GM18517 (cell line): Measurements from ENCODE around the gene TUT1.
"Not testable (repeated sequence)": the region's sequence is repeated elsewhere in the genome, so short reads cannot be mapped to it uniquely, and the experiment has no call there.

Experiments used
- ATAC-seq: cut with Tn5 transposase; IDR thresholded peaks from one replicate; pipeline ENCODE4 v1.9.1; 2021; ENCODE audit warnings: mild to moderate bottlenecking, moderate library complexity; ENCODE audit not compliant: unreplicated experiment

TUT1 gene

GRCh38 chr11:62604460-62605120 is 13.3 kb upstream of the TUT1 start:
- no peak for ATAC-seq

- no peak for ATAC-seq
These were observed 12.5 kb upstream of the TUT1 start for GRCh38 chr11:62603776-62604299.

- no peak for ATAC-seq
These were observed 11.7 kb upstream of the TUT1 start for GRCh38 chr11:62603072-62603408.

- no peak for ATAC-seq
These were observed 11.1 kb upstream of the TUT1 start for GRCh38 chr11:62602141-62603071.

- ATAC-seq, result peak; percentile 67
These were observed 10.2 kb upstream of the TUT1 start, which contains the start of gene MTA2 for GRCh38 chr11:62601372-62602140. MTA2 (minus strand) TSS chr11:62601865; CDS start chr11:62601450, 415 bp downstream.

GRCh38 chr11:62601122-62601371 is 9.7 kb upstream of the TUT1 start:
- no peak for ATAC-seq

GRCh38 chr11:62600367-62601121 is 9.2 kb upstream of the TUT1 start:
- no peak for ATAC-seq

- no peak for ATAC-seq
These were observed 8.6 kb upstream of the TUT1 start for GRCh38 chr11:62599901-62600300.

GRCh38 chr11:62599069-62599696 is 7.9 kb upstream of the TUT1 start:
- peak; percentile 41 for ATAC-seq

- no peak for ATAC-seq
These were observed 3.8 kb upstream of the TUT1 start for GRCh38 chr11:62595124-62595523.

- ATAC-seq, result no peak
These were observed 2.2 kb upstream of the TUT1 start for GRCh38 chr11:62593434-62594044.

- no peak for ATAC-seq
These were observed 1.7 kb upstream of the TUT1 start for GRCh38 chr11:62592989-62593421.

- no peak for ATAC-seq
These were observed 958 bp upstream of the TUT1 start for GRCh38 chr11:62592146-62592815.

- no peak for ATAC-seq
These were observed 2.2 kb downstream of the TUT1 start for GRCh38 chr11:62588966-62589637.

- ATAC-seq, result not testable (repeated sequence)
These were observed 6.0 kb downstream of the TUT1 start for GRCh38 chr11:62585356-62585755.

- ATAC-seq, result not testable (repeated sequence)
These were observed 9.6 kb downstream of the TUT1 start for GRCh38 chr11:62581735-62582134.

GRCh38 chr11:62580959-62581715 is 10.2 kb downstream of the TUT1 start:
- no peak for ATAC-seq

GRCh38 chr11:62579252-62579651 is 12.1 kb downstream of the TUT1 start:
- ATAC-seq, result no peak
